ENCODE data around the gene TRIM7.

- TF ChIP-seq CTCF (IDR thresholded peaks at IDR 0.05) (no peak), POLR2AphosphoS5 (IDR thresholded peaks at IDR 0.05; ENCODE audit: low read depth, low read length) (no peak), REST (IDR thresholded peaks at IDR 0.05; ENCODE audit: insufficient read depth in 1 of 2, low read depth in 2 of 2, low read length in 1 of 2) (no peak)
Measured at GRCh38 chr5:181166812-181167733, 37.9 kb downstream of the TRIM7 start.
